ENCODE measurements around the gene ADGRB2.

- TF ChIP-seq CTCF (IDR thresholded peaks at IDR 0.05) (peak; percentile 26), EZH2phosphoT487 (IDR thresholded peaks at IDR 0.05) (no peak), EZH2 (IDR thresholded peaks at IDR 0.05) (no peak)
These were observed 58.9 kb downstream of the ADGRB2 start for GRCh38 chr1:31705080-31705866.
